Loucy (cell line): Measurements from ENCODE around the gene PARP15.

Experiments
- H2AFZ ChIP-seq: fragments of 200-600 bp; sonication (generic); 2 replicates; pipeline ENCODE4 v1.6.0; 2016; ENCODE audit warnings: antibody characterized with exemption, mild to moderate bottlenecking, low read length, moderate library complexity
- H3F3A ChIP-seq: fragments of 200-600 bp; 2 replicates; pipeline ENCODE4 v1.6.0; 2016; ENCODE audit warnings: antibody characterized with exemption, low read depth, mild to moderate bottlenecking
- H3K27me3 ChIP-seq: fragments of 200-600 bp; sonication (generic); 2 replicates; pipeline ENCODE4 v1.6.1; 2014; ENCODE audit warnings: low read length, mild to moderate bottlenecking; ENCODE audit not compliant: insufficient read depth, poor library complexity, severe bottlenecking
- H3K36me3 ChIP-seq: fragments of 200-600 bp; sonication (generic); 2 replicates; pipeline ENCODE4 v1.6.1; 2016; ENCODE audit warnings: low read length; ENCODE audit not compliant: insufficient read depth
- H3K4me1 ChIP-seq: fragments of 200-600 bp; sonication (generic); 2 replicates; pipeline ENCODE4 v1.5.1; 2014; ENCODE audit warnings: low read length, mild to moderate bottlenecking; ENCODE audit not compliant: insufficient read depth, poor library complexity, severe bottlenecking
- H3K4me2 ChIP-seq: fragments of 200-600 bp; sonication (generic); 2 replicates; pipeline ENCODE4 v1.6.0; 2014; ENCODE audit warnings: antibody characterized with exemption, low read length, low read depth, mild to moderate bottlenecking; ENCODE audit not compliant: poor library complexity, severe bottlenecking
- H3K4me3 ChIP-seq: fragments of 200-600 bp; sonication (generic); 2 replicates; pipeline ENCODE4 v1.5.1; 2014; ENCODE audit warnings: low read length, mild to moderate bottlenecking, mixed read lengths; ENCODE audit not compliant: poor library complexity, severe bottlenecking
- H3K79me2 ChIP-seq: fragments of 200-600 bp; sonication (generic); 2 replicates; pipeline ENCODE4 v1.6.1; 2014; ENCODE audit warnings: low read length; ENCODE audit not compliant: insufficient read depth
- H3K9ac ChIP-seq: fragments of 200-600 bp; sonication (generic); 2 replicates; pipeline ENCODE4 v1.6.0; 2014; ENCODE audit warnings: mild to moderate bottlenecking, low read depth, low read length, moderate library complexity; ENCODE audit not compliant: poor library complexity, severe bottlenecking
- H3K9me2 ChIP-seq: fragments of 200-600 bp; sonication (generic); replicated peaks from 2 replicates; pipeline ENCODE4 v1.6.1; 2016; ENCODE audit warnings: low read depth, low read length, mixed read lengths
- H3K9me3 ChIP-seq: fragments of 200-600 bp; sonication (generic); 2 replicates; pipeline ENCODE4 v1.6.1; 2014; ENCODE audit warnings: mild to moderate bottlenecking, antibody characterized with exemption, low read length, low read depth; ENCODE audit not compliant: insufficient read depth
- H4K20me1 ChIP-seq: fragments of 200-600 bp; sonication (generic); 2 replicates; pipeline ENCODE4 v1.6.0; 2014; ENCODE audit warnings: antibody characterized with exemption, low read length, mild to moderate bottlenecking; ENCODE audit not compliant: insufficient read depth, poor library complexity, severe bottlenecking
- CTCF ChIP-seq: fragments of 200-600 bp; sonication (generic); conservative IDR thresholded peaks from 2 replicates; pipeline ENCODE4 v1.5.1; 2014; ENCODE audit warnings: mild to moderate bottlenecking, antibody characterized with exemption, low read length
- EZH2phosphoT487 ChIP-seq: fragments of 200-600 bp; IDR thresholded peaks from 2 replicates; pipeline ENCODE4 v1.6.1; 2018; ENCODE audit warnings: antibody characterized with exemption, mild to moderate bottlenecking, moderate library complexity, borderline replicate concordance

Gene PARP15

GRCh38 chr3:122553171-122553570, 24.3 kb upstream of the PARP15 start:
- TF ChIP-seq EZH2phosphoT487, result no peak
- TF ChIP-seq CTCF, result no peak
- Histone ChIP-seq H4K20me1 (no peaks in the 10 kb centered on the region), H3K9ac (no peak overlapping the region), H3F3A (no peaks in the 10 kb centered on the region), H3K4me3 (no peak overlapping the region), H3K36me3 (no peaks in the 10 kb centered on the region), H3K79me2 (no peaks in the 10 kb centered on the region), H3K9me2 (no peaks in the 10 kb centered on the region), H3K9me3 (no peaks in the 10 kb centered on the region), H2AFZ (no peak overlapping the region), H3K4me2 (no peak overlapping the region), H3K4me1 (no peaks in the 10 kb centered on the region), H3K27me3 (no peaks in the 10 kb centered on the region)

- H3F3A ChIP-seq, result no peaks in the 10 kb centered on the region
- H3K27me3 ChIP-seq, result no peaks in the 10 kb centered on the region
- H3K79me2 ChIP-seq, result no peaks in the 10 kb centered on the region
- no peak overlapping the region for H2AFZ ChIP-seq
- H3K4me1 ChIP-seq, result no peaks in the 10 kb centered on the region
- TF ChIP-seq CTCF (no peak), EZH2phosphoT487 (no peak)
- H3K9me3 ChIP-seq, result no peaks in the 10 kb centered on the region
- no peaks in the 10 kb centered on the region for H3K9me2 ChIP-seq
- no peaks in the 10 kb centered on the region for H3K36me3 ChIP-seq
- no peak overlapping the region for H3K9ac ChIP-seq
- H3K4me2 ChIP-seq, result no peak overlapping the region
- H3K4me3 ChIP-seq, result no peak overlapping the region
- no peaks in the 10 kb centered on the region for H4K20me1 ChIP-seq
Measured at GRCh38 chr3:122555275-122556071, 22.0 kb upstream of the PARP15 start.

GRCh38 chr3:122557356-122557755, 20.1 kb upstream of the PARP15 start:
- Histone ChIP-seq H3K9me2 (no peaks in the 10 kb centered on the region), H3K79me2 (no peaks in the 10 kb centered on the region), H3K4me2 (no peak overlapping the region), H3K27me3 (no peaks in the 10 kb centered on the region), H3K9ac (no peak overlapping the region), H3K4me3 (no peak overlapping the region), H3K36me3 (no peaks in the 10 kb centered on the region), H3K4me1 (peaks cover 3% of the 10 kb centered on the region), H2AFZ (no peak overlapping the region), H3K9me3 (no peaks in the 10 kb centered on the region), H4K20me1 (no peaks in the 10 kb centered on the region), H3F3A (no peaks in the 10 kb centered on the region)
- TF ChIP-seq EZH2phosphoT487 (no peak), CTCF (no peak)
